ENCODE measurements around the gene GNB1.

DNA sequence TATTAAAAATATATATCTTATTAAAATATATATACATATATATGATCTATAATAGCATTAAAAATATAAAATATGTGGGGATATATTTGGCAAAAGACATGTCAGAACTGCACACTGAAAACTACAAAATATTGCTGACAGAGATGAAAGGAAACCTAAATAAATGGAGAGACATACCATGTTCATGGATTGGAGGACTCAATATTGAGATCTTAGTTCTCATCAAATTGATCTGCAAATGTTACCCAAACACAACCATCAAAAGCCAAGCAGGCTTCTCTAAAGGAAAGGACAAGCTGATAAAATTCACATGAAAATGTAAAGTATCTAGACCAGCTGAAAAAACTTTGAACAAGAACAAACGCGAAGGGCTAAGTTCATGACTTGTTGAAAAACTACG is 119.8 kb downstream of the GNB1 start:
- TF ChIP-seq POLR2AphosphoS5 (IDR thresholded peaks at IDR 0.05; ENCODE audit: borderline replicate concordance, low read depth, low read length) (no peak), EZH2 (IDR thresholded peaks at IDR 0.05) (no peak)
